ENCODE measurements around the gene GDAP1L1. TPM values are rescaled to one million over a fixed set of nuclear protein-coding genes. Genes with fewer than 3 reads are reported as not detected.
"Not testable (repeated sequence)": the region's sequence is repeated elsewhere in the genome, so short reads cannot be mapped to it uniquely, and the experiment has no call there.

The GDAP1L1 gene
- total and polyA plus RNA-seq, 4 donors, result 24.5 to 137 (median 79.8) TPM

DNA sequence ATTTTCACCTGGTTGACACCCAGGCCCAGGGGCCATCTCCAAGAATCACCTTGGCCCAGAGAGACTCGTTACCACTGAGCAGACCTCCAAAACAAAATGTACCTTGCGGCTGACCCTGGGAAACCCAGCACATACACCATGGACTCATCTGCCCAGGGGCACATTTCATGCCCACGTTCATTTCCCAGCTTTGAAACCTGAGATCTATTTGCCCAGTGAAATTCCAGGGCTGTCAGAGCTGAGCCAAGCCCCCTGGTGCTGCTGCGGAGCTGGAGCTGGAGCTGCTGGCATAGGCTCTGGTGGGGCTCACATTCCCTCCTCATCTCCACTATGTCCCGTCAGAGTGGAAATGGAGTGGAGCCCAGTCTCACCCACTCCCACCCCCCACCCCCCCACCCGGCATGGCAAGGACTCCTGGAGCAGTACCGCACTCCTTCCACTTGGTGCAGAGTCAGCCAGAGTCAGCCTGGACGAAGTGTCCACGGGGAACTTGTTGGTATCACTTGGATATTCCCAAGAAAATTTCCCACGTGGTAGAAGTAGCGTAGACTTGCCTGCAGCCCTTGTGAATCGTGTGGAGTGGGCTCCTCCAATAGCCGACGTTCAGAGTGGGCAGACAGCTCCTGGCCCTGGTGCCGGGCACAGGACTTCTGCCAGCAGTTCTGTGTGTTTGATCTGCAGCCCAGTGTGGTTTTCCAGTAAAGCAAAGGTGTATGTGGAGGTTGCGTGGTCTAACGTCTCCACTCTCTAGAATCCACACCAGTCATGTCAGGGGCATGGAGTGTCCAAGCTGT is 18.4 kb upstream of the GDAP1L1 start:
- Histone ChIP-seq H3K27me3 (ENCODE audit: control insufficient read depth, insufficient read depth, low read length) (no peaks in the 10 kb centered on the region), H3K4me1 (ENCODE audit: control insufficient read depth, insufficient read depth, low read length) (no peaks in the 10 kb centered on the region), H3K36me3 (ENCODE audit: control insufficient read depth, insufficient read depth, low read length) (no peaks in the 10 kb centered on the region), H3K27ac (ENCODE audit: low read depth, low read length) (no peak overlapping the region), H3K4me3 (ENCODE audit: low read depth, low read length) (no peak overlapping the region), H3K9me3 (ENCODE audit: control insufficient read depth, insufficient read depth, low read length) (no peaks in the 10 kb centered on the region)
- no peak for DNase-seq (ENCODE audit: low read depth in 4 of 6, low spot score in 6 of 6)
- WGBS (ENCODE audit: insufficient coverage), result 74% methylated on average over 11 of the region's 17 CpGs

GRCh38 chr20:44231193-44231592 is 15.9 kb upstream of the GDAP1L1 start:
- H3K27ac ChIP-seq (ENCODE audit: low read depth, low read length), result no peak overlapping the region
- H3K27me3 ChIP-seq (ENCODE audit: control insufficient read depth, insufficient read depth, low read length), result no peaks in the 10 kb centered on the region
- no peaks in the 10 kb centered on the region for H3K36me3 ChIP-seq (ENCODE audit: control insufficient read depth, insufficient read depth, low read length)
- WGBS (ENCODE audit: insufficient coverage), result 74% methylated on average over 7 of the region's 7 CpGs
- H3K4me1 ChIP-seq (ENCODE audit: control insufficient read depth, insufficient read depth, low read length), result no peaks in the 10 kb centered on the region
- no peak for DNase-seq (ENCODE audit: low read depth in 4 of 6, low spot score in 6 of 6)
- H3K4me3 ChIP-seq (ENCODE audit: low read depth, low read length), result no peak overlapping the region
- H3K9me3 ChIP-seq (ENCODE audit: control insufficient read depth, insufficient read depth, low read length), result no peaks in the 10 kb centered on the region

- WGBS (ENCODE audit: insufficient coverage), result 58% methylated on average over 7 of the region's 10 CpGs
- no peaks in the 10 kb centered on the region for H3K36me3 ChIP-seq (ENCODE audit: control insufficient read depth, insufficient read depth, low read length)
- H3K4me1 ChIP-seq (ENCODE audit: control insufficient read depth, insufficient read depth, low read length), result no peaks in the 10 kb centered on the region
- no peak for DNase-seq (ENCODE audit: low read depth in 4 of 6, low spot score in 6 of 6)
- H3K9me3 ChIP-seq (ENCODE audit: control insufficient read depth, insufficient read depth, low read length), result no peaks in the 10 kb centered on the region
- H3K27me3 ChIP-seq (ENCODE audit: control insufficient read depth, insufficient read depth, low read length), result no peaks in the 10 kb centered on the region
- no peak overlapping the region for H3K4me3 ChIP-seq (ENCODE audit: low read depth, low read length)
- H3K27ac ChIP-seq (ENCODE audit: low read depth, low read length), result no peak overlapping the region
These were observed 15.2 kb upstream of the GDAP1L1 start for GRCh38 chr20:44231713-44232468.

DNA sequence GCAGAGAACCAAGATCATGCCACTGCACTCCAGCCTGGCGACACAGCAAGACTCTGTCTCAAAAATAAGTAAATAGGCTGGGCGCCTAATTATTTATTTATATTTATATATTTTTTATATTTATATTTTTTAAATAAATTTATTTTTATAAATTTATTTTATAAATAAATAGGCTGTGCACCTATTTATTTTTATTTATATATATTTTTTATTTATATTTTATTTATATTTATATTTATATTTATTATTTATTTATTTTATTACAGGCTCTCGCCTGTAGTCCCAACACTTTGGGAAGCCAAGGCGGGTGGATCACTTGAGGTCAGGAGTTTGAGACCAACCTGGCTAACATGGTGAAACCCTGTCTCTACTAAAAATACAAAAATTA is 14.6 kb upstream of the GDAP1L1 start:
- not testable (repeated sequence) for H3K9me3 ChIP-seq (ENCODE audit: control insufficient read depth, insufficient read depth, low read length); H3K27me3 ChIP-seq (ENCODE audit: control insufficient read depth, insufficient read depth, low read length); H3K4me1 ChIP-seq (ENCODE audit: control insufficient read depth, insufficient read depth, low read length); DNase-seq (ENCODE audit: low read depth in 4 of 6, low spot score in 6 of 6); H3K27ac ChIP-seq (ENCODE audit: low read depth, low read length); H3K36me3 ChIP-seq (ENCODE audit: control insufficient read depth, insufficient read depth, low read length); H3K4me3 ChIP-seq (ENCODE audit: low read depth, low read length)
- WGBS (ENCODE audit: insufficient coverage), result no CpG with 5 or more reads among the region's 4 CpGs

DNA sequence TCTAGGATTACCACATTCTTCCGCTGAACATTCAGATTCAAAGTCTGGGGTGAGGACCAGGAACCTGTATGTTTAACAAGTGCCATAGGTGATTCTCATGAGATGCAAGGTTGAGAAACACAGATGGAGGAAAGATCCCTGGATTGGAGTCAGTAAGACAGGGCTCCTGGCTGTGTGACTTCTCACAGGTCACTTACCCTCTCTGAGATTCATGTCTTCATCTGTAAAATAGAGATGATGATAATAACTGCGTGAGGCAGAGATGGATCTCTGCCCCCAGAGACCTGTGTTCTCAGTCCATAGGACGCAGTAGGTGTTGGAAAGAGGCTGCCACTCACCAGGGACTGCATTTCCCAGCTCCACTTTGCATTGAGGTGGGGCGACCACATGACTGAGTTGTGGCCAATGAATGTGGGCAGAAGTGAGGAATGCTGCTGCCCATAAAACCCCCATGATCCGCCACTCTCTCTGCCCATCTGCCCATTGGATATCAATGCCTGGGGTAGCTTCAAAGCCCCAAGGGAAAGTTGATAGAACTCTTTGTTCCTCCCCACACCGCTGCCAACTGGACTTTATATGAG is 13.6 kb upstream of the GDAP1L1 start:
- DNase-seq (ENCODE audit: low read depth in 4 of 6, low spot score in 6 of 6), result no peak
- H3K27ac ChIP-seq (ENCODE audit: low read depth, low read length), result no peak overlapping the region
- no peaks in the 10 kb centered on the region for H3K9me3 ChIP-seq (ENCODE audit: control insufficient read depth, insufficient read depth, low read length)
- H3K4me1 ChIP-seq (ENCODE audit: control insufficient read depth, insufficient read depth, low read length), result no peaks in the 10 kb centered on the region
- H3K4me3 ChIP-seq (ENCODE audit: low read depth, low read length), result no peak overlapping the region
- WGBS (ENCODE audit: insufficient coverage), result no CpG with 5 or more reads among the region's 6 CpGs
- H3K36me3 ChIP-seq (ENCODE audit: control insufficient read depth, insufficient read depth, low read length), result no peaks in the 10 kb centered on the region
- no peaks in the 10 kb centered on the region for H3K27me3 ChIP-seq (ENCODE audit: control insufficient read depth, insufficient read depth, low read length)

GRCh38 chr20:44234566-44235317 is 12.4 kb upstream of the GDAP1L1 start:
- no peak for DNase-seq (ENCODE audit: low read depth in 4 of 6, low spot score in 6 of 6)
- Histone ChIP-seq H3K4me3 (ENCODE audit: low read depth, low read length) (no peak overlapping the region), H3K4me1 (ENCODE audit: control insufficient read depth, insufficient read depth, low read length) (no peaks in the 10 kb centered on the region), H3K9me3 (ENCODE audit: control insufficient read depth, insufficient read depth, low read length) (no peaks in the 10 kb centered on the region), H3K27me3 (ENCODE audit: control insufficient read depth, insufficient read depth, low read length) (no peaks in the 10 kb centered on the region), H3K36me3 (ENCODE audit: control insufficient read depth, insufficient read depth, low read length) (no peaks in the 10 kb centered on the region), H3K27ac (ENCODE audit: low read depth, low read length) (no peak overlapping the region)
- WGBS (ENCODE audit: insufficient coverage), result 98% methylated on average over 12 of the region's 14 CpGs

- Histone ChIP-seq H3K4me1 (ENCODE audit: control insufficient read depth, insufficient read depth, low read length) (no peaks in the 10 kb centered on the region), H3K27me3 (ENCODE audit: control insufficient read depth, insufficient read depth, low read length) (no peaks in the 10 kb centered on the region), H3K36me3 (ENCODE audit: control insufficient read depth, insufficient read depth, low read length) (no peaks in the 10 kb centered on the region), H3K4me3 (ENCODE audit: low read depth, low read length) (no peak overlapping the region), H3K9me3 (ENCODE audit: control insufficient read depth, insufficient read depth, low read length) (no peaks in the 10 kb centered on the region), H3K27ac (ENCODE audit: low read depth, low read length) (no peak overlapping the region)
- DNase-seq (ENCODE audit: low read depth in 4 of 6, low spot score in 6 of 6), result no peak
- 100% methylated on average over 2 of the region's 2 CpGs for WGBS (ENCODE audit: insufficient coverage)
These were observed 11.4 kb upstream of the GDAP1L1 start for GRCh38 chr20:44235702-44236101.

DNA sequence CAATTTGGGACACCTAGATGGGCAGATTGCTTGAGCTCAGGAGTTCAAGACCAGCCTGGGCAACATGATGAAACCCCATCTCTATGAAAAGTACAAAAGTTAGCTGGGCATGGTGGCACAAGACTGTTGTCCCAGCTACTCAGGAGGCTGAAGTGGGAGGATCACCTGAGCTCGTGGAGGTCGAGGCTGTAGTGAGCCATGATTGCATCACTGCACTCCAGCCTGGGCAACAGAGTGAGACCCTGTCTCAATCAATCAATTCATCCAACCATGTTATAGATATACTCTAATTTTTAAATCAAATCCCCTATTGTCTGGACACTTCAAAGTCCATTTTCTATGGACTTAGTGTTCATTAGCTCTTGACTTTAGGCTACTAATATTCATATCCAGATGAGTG is 10.3 kb upstream of the GDAP1L1 start:
- H3K9me3 ChIP-seq (ENCODE audit: control insufficient read depth, insufficient read depth, low read length); H3K36me3 ChIP-seq (ENCODE audit: control insufficient read depth, insufficient read depth, low read length); H3K4me3 ChIP-seq (ENCODE audit: low read depth, low read length); H3K27ac ChIP-seq (ENCODE audit: low read depth, low read length); DNase-seq (ENCODE audit: low read depth in 4 of 6, low spot score in 6 of 6); H3K27me3 ChIP-seq (ENCODE audit: control insufficient read depth, insufficient read depth, low read length); H3K4me1 ChIP-seq (ENCODE audit: control insufficient read depth, insufficient read depth, low read length): not testable (repeated sequence)
- 84% methylated on average over 2 of the region's 2 CpGs for WGBS (ENCODE audit: insufficient coverage)

DNA sequence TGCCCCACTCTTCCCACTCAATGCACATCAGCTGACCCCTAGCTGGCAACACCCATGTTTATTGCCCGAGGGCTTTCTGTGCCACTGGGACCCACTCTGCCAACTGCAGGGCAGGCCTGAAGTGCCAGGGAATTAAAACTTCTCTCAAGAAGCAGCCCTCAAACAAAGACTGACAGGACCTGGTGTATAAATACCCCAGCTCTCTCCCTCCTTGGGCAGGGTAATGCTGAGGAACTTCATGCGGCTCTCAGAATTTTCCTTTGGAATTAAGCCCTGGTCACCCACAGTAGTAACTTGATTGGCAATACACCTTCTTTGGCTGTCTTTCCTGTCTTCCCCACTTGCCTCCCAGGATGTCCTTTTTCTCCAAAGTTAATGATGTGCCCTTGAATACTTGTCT is 5.3 kb upstream of the GDAP1L1 start:
- Histone ChIP-seq H3K4me3 (ENCODE audit: low read depth, low read length) (no peak overlapping the region), H3K27ac (ENCODE audit: low read depth, low read length) (no peak overlapping the region), H3K9me3 (ENCODE audit: control insufficient read depth, insufficient read depth, low read length) (no peaks in the 10 kb centered on the region), H3K4me1 (ENCODE audit: control insufficient read depth, insufficient read depth, low read length) (peaks cover under 1% of the 10 kb centered on the region), H3K27me3 (ENCODE audit: control insufficient read depth, insufficient read depth, low read length) (no peaks in the 10 kb centered on the region), H3K36me3 (ENCODE audit: control insufficient read depth, insufficient read depth, low read length) (no peaks in the 10 kb centered on the region)
- WGBS (ENCODE audit: insufficient coverage), result 92% methylated on average over 2 of the region's 2 CpGs
- no peak for DNase-seq (ENCODE audit: low read depth in 4 of 6, low spot score in 6 of 6)

Data from spinal cord (tissue), 10 donors.